ENCODE data around the gene TMEM72. TPM values are rescaled to one million over a fixed set of nuclear protein-coding genes. Genes with fewer than 3 reads are reported as not detected.

The TMEM72 gene
- total RNA-seq, 1 donor from 2014 or later = not detected

DNA sequence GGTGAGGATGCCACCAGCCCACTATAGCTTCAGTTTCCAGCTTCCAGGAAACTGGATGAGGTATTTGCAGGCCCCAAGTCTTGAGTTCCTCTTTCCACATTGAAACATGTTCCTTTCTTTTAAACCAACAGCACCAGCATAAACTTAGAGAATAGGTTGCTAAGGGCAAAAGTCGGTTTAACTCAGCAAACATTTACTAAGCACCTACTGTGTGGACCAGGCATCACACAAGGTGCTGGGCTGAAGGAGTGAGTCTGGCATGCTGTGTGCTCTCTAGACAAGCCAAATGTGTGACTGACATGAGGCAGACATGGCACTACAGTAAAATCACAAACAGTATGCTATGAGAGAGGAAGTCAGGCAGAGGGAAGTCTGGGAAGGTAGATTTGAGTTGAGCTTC, 37.5 kb downstream of the TMEM72 start:
- Mint-ChIP-seq H3K4me1 (ENCODE audit: unreplicated experiment) (peaks cover 24% of the 10 kb centered on the region), H3K9me3 (ENCODE audit: unreplicated experiment) (no peaks in the 10 kb centered on the region), H3K4me3 (ENCODE audit: unreplicated experiment) (no peak overlapping the region), H3K27ac (ENCODE audit: unreplicated experiment) (no peak overlapping the region), H3K36me3 (ENCODE audit: low read depth, unreplicated experiment) (no peaks in the 10 kb centered on the region), H3K27me3 (ENCODE audit: unreplicated experiment) (peaks cover 4% of the 10 kb centered on the region)
- TF ChIP-seq, protein P1, sequence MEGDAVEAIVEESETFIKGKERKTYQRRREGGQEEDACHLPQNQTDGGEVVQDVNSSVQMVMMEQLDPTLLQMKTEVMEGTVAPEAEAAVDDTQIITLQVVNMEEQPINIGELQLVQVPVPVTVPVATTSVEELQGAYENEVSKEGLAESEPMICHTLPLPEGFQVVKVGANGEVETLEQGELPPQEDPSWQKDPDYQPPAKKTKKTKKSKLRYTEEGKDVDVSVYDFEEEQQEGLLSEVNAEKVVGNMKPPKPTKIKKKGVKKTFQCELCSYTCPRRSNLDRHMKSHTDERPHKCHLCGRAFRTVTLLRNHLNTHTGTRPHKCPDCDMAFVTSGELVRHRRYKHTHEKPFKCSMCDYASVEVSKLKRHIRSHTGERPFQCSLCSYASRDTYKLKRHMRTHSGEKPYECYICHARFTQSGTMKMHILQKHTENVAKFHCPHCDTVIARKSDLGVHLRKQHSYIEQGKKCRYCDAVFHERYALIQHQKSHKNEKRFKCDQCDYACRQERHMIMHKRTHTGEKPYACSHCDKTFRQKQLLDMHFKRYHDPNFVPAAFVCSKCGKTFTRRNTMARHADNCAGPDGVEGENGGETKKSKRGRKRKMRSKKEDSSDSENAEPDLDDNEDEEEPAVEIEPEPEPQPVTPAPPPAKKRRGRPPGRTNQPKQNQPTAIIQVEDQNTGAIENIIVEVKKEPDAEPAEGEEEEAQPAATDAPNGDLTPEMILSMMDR (IDR thresholded peaks at IDR 0.05; ENCODE audit: unreplicated experiment) = no peak
- DNase-seq (ENCODE audit: low spot score) = no peak

DNA sequence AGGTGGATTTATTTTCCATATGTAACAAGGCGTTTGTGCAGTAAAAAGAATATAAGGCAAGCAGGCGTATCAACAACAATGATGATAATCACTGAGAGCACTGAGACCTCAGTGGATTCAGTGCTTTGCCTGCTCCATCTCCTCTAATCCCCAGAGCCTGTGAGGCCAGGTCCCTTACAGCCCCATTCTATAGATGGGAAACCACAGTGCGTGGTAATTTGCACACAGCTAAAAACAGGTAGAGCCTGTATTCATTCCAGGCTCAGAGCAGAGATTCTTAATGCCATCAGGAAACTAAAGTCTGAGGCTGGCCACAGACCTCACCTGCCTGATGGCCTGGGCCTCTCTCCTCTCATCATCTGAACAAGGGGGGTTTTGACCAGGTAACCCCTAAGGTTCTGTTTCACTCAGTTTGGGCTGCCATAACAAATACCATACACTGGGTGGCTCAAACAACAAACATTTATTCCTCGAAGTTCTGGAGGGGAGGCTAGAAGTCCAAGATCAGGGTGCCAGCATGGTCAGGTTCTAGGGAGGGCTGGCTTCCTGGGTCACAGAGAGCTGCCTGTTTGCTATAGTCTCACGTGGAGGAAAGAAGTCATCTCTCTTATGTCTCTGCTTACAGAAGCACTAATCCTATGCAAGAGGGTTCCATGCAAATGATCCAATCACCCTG, 38.1 kb downstream of the TMEM72 start:
- Mint-ChIP-seq H3K4me3 (ENCODE audit: unreplicated experiment) (no peak overlapping the region), H3K4me1 (ENCODE audit: unreplicated experiment) (peaks cover 24% of the 10 kb centered on the region)

GRCh38 chr10:44949915-44950314, 38.8 kb downstream of the TMEM72 start:
- Mint-ChIP-seq H3K27me3 (ENCODE audit: unreplicated experiment) (peaks cover 4% of the 10 kb centered on the region), H3K27ac (ENCODE audit: unreplicated experiment) (no peak overlapping the region), H3K9me3 (ENCODE audit: unreplicated experiment) (no peaks in the 10 kb centered on the region), H3K4me1 (ENCODE audit: unreplicated experiment) (peaks cover 24% of the 10 kb centered on the region), H3K36me3 (ENCODE audit: low read depth, unreplicated experiment) (no peaks in the 10 kb centered on the region), H3K4me3 (ENCODE audit: unreplicated experiment) (no peak overlapping the region)
- TF ChIP-seq, protein P1 (IDR thresholded peaks at IDR 0.05; ENCODE audit: unreplicated experiment) = no peak
- DNase-seq (ENCODE audit: low spot score) = no peak

More for the DNA sequence above, 38.1 kb downstream of the TMEM72 start:
- Mint-ChIP-seq H3K36me3 (ENCODE audit: low read depth, unreplicated experiment) (no peaks in the 10 kb centered on the region), H3K9me3 (ENCODE audit: unreplicated experiment) (no peaks in the 10 kb centered on the region), H3K27ac (ENCODE audit: unreplicated experiment) (no peak overlapping the region), H3K27me3 (ENCODE audit: unreplicated experiment) (peaks cover 4% of the 10 kb centered on the region)
- DNase-seq (ENCODE audit: low spot score) = no peak
- TF ChIP-seq, protein P1 (IDR thresholded peaks at IDR 0.05; ENCODE audit: unreplicated experiment) = no peak

DNA sequence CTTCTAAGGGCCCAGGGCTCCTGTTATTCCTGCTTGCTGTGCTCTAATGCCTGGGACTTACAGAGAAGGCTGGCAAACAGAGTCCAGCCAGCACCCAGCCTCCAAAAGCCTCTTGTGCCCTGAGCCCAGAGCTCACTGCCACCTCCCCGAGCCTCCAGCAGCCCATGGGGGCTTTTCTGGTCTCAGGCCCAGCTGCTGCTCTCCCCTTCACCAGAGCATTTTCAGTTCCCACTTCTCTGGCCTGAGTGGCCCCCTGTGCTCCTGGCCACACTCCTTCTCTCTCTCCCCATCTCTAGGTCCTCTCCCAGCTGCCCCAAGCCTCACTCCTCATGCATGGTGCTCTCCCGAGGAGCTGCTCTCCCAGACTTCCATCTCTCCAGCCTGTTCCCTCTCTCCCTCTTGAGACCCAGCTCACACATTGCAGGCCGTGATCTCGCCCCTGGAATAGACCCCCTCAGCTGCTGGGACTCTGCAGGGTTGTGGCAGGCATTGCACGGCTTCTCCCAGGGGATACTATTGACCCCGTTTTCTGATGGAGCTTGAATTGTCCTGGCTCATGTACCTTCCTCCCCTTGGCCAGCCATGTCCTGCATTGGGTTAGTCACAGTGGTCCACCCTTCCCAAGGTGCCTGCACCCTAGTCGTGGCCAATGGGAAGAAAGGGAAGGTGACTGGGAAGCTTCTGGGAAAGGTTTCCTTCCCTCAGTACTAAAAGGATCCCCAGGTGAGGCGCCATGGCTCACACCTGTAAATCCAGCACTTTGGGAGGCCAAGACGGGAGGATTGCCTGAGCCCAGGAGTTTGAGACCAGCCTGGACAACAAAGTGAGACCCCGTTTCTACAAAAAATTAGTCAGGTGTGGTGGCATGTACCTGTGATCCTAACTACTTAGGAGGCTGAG, 39.4 kb downstream of the TMEM72 start:
- H3K4me3 Mint-ChIP-seq (ENCODE audit: unreplicated experiment) = no peak overlapping the region
- H3K4me1 Mint-ChIP-seq (ENCODE audit: unreplicated experiment) = peaks cover 24% of the 10 kb centered on the region
- peaks cover 4% of the 10 kb centered on the region for H3K27me3 Mint-ChIP-seq (ENCODE audit: unreplicated experiment)
- no peak overlapping the region for H3K27ac Mint-ChIP-seq (ENCODE audit: unreplicated experiment)
- TF ChIP-seq, protein P1 (IDR thresholded peaks at IDR 0.05; ENCODE audit: unreplicated experiment) = no peak
- no peaks in the 10 kb centered on the region for H3K36me3 Mint-ChIP-seq (ENCODE audit: low read depth, unreplicated experiment)
- DNase-seq (ENCODE audit: low spot score) = no peak
- H3K9me3 Mint-ChIP-seq (ENCODE audit: unreplicated experiment) = no peaks in the 10 kb centered on the region
